Suprapubic skin (tissue), 3 donors: ENCODE measurements around the gene NR1H2.

Source experiments
- CTCF ChIP-seq, 2 donors: fragments of 200-600 bp in 1 of 2; fragments of 450-650 bp in 1 of 2; sonication (generic) in 1 of 2; IDR thresholded peaks; one replicate each; pipeline ENCODE4 v1.5.1; 2016 to 2019; ENCODE audit warnings: antibody characterized with exemption in 2 of 2, mild to moderate bottlenecking in 1 of 2, moderate library complexity in 1 of 2
- EP300 ChIP-seq: sonication (generic); formaldehyde crosslinking; IDR thresholded peaks from one replicate; pipeline ENCODE4 v1.6.1; 2017; ENCODE audit warnings: antibody characterized with exemption
- POLR2A ChIP-seq, 2 donors: fragments of 450-650 bp; IDR thresholded peaks; one replicate each; pipeline ENCODE4 v1.6.1; 2017; ENCODE audit warnings: antibody characterized with exemption in 2 of 2, mild to moderate bottlenecking in 2 of 2, moderate library complexity in 2 of 2

- TF ChIP-seq CTCF (IDR thresholded peaks at IDR 0.05) (no peak), EP300 (no peak), POLR2A (IDR thresholded peaks at IDR 0.05) (no peak)
Observed at GRCh38 chr19:50379602-50380001, 3.3 kb downstream of the NR1H2 start.
